HepG2 (cell line): ENCODE results near the gene AANAT. TPM values are rescaled to one million over a fixed set of nuclear protein-coding genes. Genes with fewer than 3 reads are reported as not detected.

Experiments used
- ATAC-seq: fragments of 200-7000 bp; cut with Tn5 transposase; 3 replicates; pipeline ENCODE4 v1.9.1; 2020; ENCODE audit warnings: mild to moderate bottlenecking, moderate library complexity
- BruUV-seq: library from RNA; stranded (reverse); fragments of 400-500 nt; replicated peaks from 2 replicates; lab custom pipeline; 2021; lab: Mats Ljungman, UMichigan
- CTCF ChIA-PET: fragments of 300-600 bp; formaldehyde crosslinking; extraction: SDS; loops from one replicate; lab custom pipeline; 2021; ENCODE audit warnings: low total read pairs, inconsistent platforms, low intra/inter-chr PET ratio; lab: Yijun Ruan, JAX
- POLR2A ChIA-PET: fragments of 350-600 bp; sonication (Branson Sonifier 250); formaldehyde crosslinking; loops from one replicate; lab custom pipeline; 2020; ENCODE audit warnings: antibody characterized with exemption, inconsistent platforms; lab: Yijun Ruan, JAX
- DNase-seq: peaks from one replicate; pipeline ENCODE4 v3.0.0-alpha.2; 2015; ENCODE audit warnings: low spot score
- FAIRE-seq: peaks from 3 replicates; lab custom pipeline; 2011; peaks lifted over from hg19 to GRCh38; lab: Jason Lieb, UNC
- H2AFZ ChIP-seq: one replicate; pipeline ENCODE4 v1.6.1; 2011; ENCODE audit warnings: low read length, inconsistent platforms
- H3K27ac ChIP-seq: fragments of 300-600 bp; 3 replicates; pipeline ENCODE4 v1.8.0; 2011; ENCODE audit warnings: mixed run types, mild to moderate bottlenecking, mixed read lengths, low read length, inconsistent platforms; ENCODE audit not compliant: insufficient read depth; ENCODE audit errors: extremely low read length
- H3K27me3 ChIP-seq, 2 experiments: fragments of 200-600 bp in 1 of 2; 2 replicates in 1 of 2; 3 replicates in 1 of 2; pipeline versions ENCODE4 v1.6.0 to v1.8.0; 2011; ENCODE audit warnings: low read length in 2 of 2, mild to moderate bottlenecking in 2 of 2, moderate library complexity in 2 of 2, inconsistent platforms in 1 of 2; ENCODE audit not compliant: insufficient read depth in 2 of 2, control insufficient read depth in 1 of 2
- H3K36me3 ChIP-seq, 2 experiments: fragments of 200-600 bp in 1 of 2; replicated peaks in 1 of 2; 2 replicates in 1 of 2; 3 replicates in 1 of 2; pipeline versions ENCODE4 v1.5.1 to v1.8.0; 2011; ENCODE audit warnings: low read length in 2 of 2, inconsistent platforms in 1 of 2; ENCODE audit not compliant: insufficient read depth in 2 of 2, control insufficient read depth in 1 of 2
- H3K4me1 ChIP-seq: 2 replicates; pipeline ENCODE4 v1.5.1; 2012; ENCODE audit warnings: low read length, inconsistent platforms; ENCODE audit not compliant: insufficient read depth
- H3K4me2 ChIP-seq: 2 replicates; pipeline ENCODE4 v1.6.0; 2011; ENCODE audit warnings: low read depth, low read length, inconsistent platforms
- H3K4me3 ChIP-seq, 3 experiments: fragments of 200-600 bp in 1 of 3; sonication (generic), shearing (Covaris generic) in 1 of 3; replicated peaks in 1 of 3; 2 replicates each; pipeline ENCODE4 v1.5.1; 2011 to 2016; ENCODE audit warnings: low read length in 3 of 3, inconsistent platforms in 2 of 3, low read depth in 2 of 3, mild to moderate bottlenecking in 2 of 3, control low read depth in 1 of 3, mixed read lengths in 1 of 3; ENCODE audit not compliant: insufficient read depth in 1 of 3
- H3K79me2 ChIP-seq: one replicate; pipeline ENCODE4 v1.6.1; 2011; ENCODE audit warnings: low read length, inconsistent platforms; ENCODE audit not compliant: insufficient read depth
- H3K9ac ChIP-seq: 2 replicates; pipeline ENCODE4 v1.6.0; 2011; ENCODE audit warnings: mild to moderate bottlenecking, low read depth, low read length, inconsistent platforms; ENCODE audit not compliant: insufficient read depth
- H3K9me3 ChIP-seq: 2 replicates; pipeline ENCODE4 v1.5.1; 2012; ENCODE audit warnings: mild to moderate bottlenecking, low read length
- H4K20me1 ChIP-seq: 2 replicates; pipeline ENCODE4 v1.6.0; 2011; ENCODE audit warnings: inconsistent platforms, mild to moderate bottlenecking, low read length, moderate library complexity; ENCODE audit not compliant: insufficient read depth
- GABPA ChIP-seq, 2 experiments: IDR thresholded peaks; 2 replicates each; pipeline ENCODE4 v1.6.1; 2011 to 2016; ENCODE audit warnings: low read depth in 2 of 2, low read length in 1 of 2, missing biosample characterization in 1 of 2, missing genetic modification characterization in 1 of 2
- HMGXB4 ChIP-seq, 2 experiments: sonication (generic) in 1 of 2; formaldehyde crosslinking in 1 of 2; IDR thresholded peaks; 2 replicates each; pipeline versions ENCODE4 v1.4.0 to v1.6.1; 2018 to 2020; ENCODE audit warnings: missing genetic modification reagents in 2 of 2, borderline replicate concordance in 1 of 2, low read depth in 1 of 2, mild to moderate bottlenecking in 1 of 2, missing biosample characterization in 1 of 2
- HNF1B ChIP-seq: sonication (generic); formaldehyde crosslinking; IDR thresholded peaks from 2 replicates; pipeline ENCODE4 v1.5.1; 2020; ENCODE audit warnings: mild to moderate bottlenecking, moderate library complexity, missing genetic modification reagents
- NR0B2 ChIP-seq: sonication (generic); formaldehyde crosslinking; IDR thresholded peaks from 2 replicates; pipeline ENCODE4 v1.4.0; 2020; ENCODE audit warnings: mild to moderate bottlenecking, missing genetic modification reagents
- NR2F1 ChIP-seq, 2 experiments: fragments of 450-650 bp in 1 of 2; formaldehyde crosslinking in 1 of 2; IDR thresholded peaks; 2 replicates each; pipeline versions ENCODE4 v1.5.0 to v1.6.1; 2016 to 2020; ENCODE audit warnings: mild to moderate bottlenecking in 1 of 2, missing compliant biosample characterization in 1 of 2, missing genetic modification reagents in 1 of 2, moderate library complexity in 1 of 2
- NRL ChIP-seq: sonication (generic); formaldehyde crosslinking; IDR thresholded peaks from 2 replicates; pipeline ENCODE4 v1.5.0; 2020; ENCODE audit warnings: missing genetic modification reagents, mild to moderate bottlenecking, moderate library complexity, borderline replicate concordance
- RBM22 ChIP-seq: fragments of 200-400 bp; formaldehyde crosslinking; optimal IDR thresholded peaks from 2 replicates; pipeline ENCODE3; 2017; ENCODE audit warnings: mild to moderate bottlenecking, low read length, moderate library complexity
- SP4 ChIP-seq: sonication (generic); formaldehyde crosslinking; IDR thresholded peaks from 2 replicates; pipeline ENCODE4 v1.8.1; 2023; ENCODE audit warnings: mild to moderate bottlenecking, missing genetic modification reagents
- TEAD3 ChIP-seq: optimal IDR thresholded peaks from 2 replicates; pipeline ENCODE3; 2016; ENCODE audit warnings: borderline replicate concordance
- ZNF501 ChIP-seq: sonication (generic); formaldehyde crosslinking; IDR thresholded peaks from 2 replicates; pipeline ENCODE4 v1.5.1; 2020; ENCODE audit warnings: mild to moderate bottlenecking, moderate library complexity, missing genetic modification reagents
- WGBS: methylation state at CpG from one replicate; pipeline ENCODE4 v1.1.6; 2017; ENCODE audit warnings: low lambda C conversion rate; 5-methylcytosine and 5-hydroxymethylcytosine counted together
- in situ Hi-C: cut with HindIII; loops from 2 replicates; pipeline ENCODE4 v1.10.0; 2017; ENCODE audit warnings: low pct_unique_long_range_greater_than_20kb; ENCODE audit not compliant: extremely low pct_ligation_motif_present
- intact Hi-C: fragments of 100-400 bp; cut with micrococcal nuclease; formaldehyde crosslinking; loops from one replicate; pipeline ENCODE4 v1.10.0; 2022; ENCODE audit not compliant: unreplicated experiment
- polyA plus RNA-seq, 8 experiments: library from polyadenylated mRNA; depleted of rRNA in 3 of 8; stranded (reverse) in 7 of 8; unstranded in 1 of 8; fragments of >200 nt; fragmentation: Illumina TruSeq in 4 of 8; extraction: Trizol in 4 of 8; gene quantifications; 2 replicates each; pipeline versions ENCODE4 v1.2.1 to v1.2.3, GENCODE V29; 2011 to 2016; ENCODE audit warnings: low read depth in 4 of 8, missing spikeins in 1 of 8, mixed read lengths in 1 of 8; ENCODE audit not compliant: insufficient read depth in 1 of 8
- total RNA-seq, 5 experiments: library from RNA; depleted of rRNA; stranded (reverse); fragments of >200 nt; fragmentation: Illumina TruSeq; extraction: Trizol; gene quantifications; 2 replicates each; pipeline ENCODE4 v1.2.3, GENCODE V29; 2016; ENCODE audit warnings: low read depth in 1 of 5

Gene AANAT
- total and polyA plus RNA-seq, 2 of the 13 experiments (the other 11 are each of a cell fraction or from before 2014, with no cell fraction given) = 0.07 TPM; not detected in 1

- DNase-seq = no peak
- Histone ChIP-seq H3K27ac (no peak overlapping the region), H3K9ac (no peak overlapping the region), H3K4me1 (peaks cover 70% of the 10 kb centered on the region), H3K4me3 (no peak overlapping the region), H2AFZ (no peak overlapping the region), H3K27me3 (no peaks in the 10 kb centered on the region; a peak in 1 of 5 replicates), H3K36me3 (0 out of 5 replicates have a peak, but pooled peaks cover 0 to 1% of the 10 kb centered on the region in 2 experiments), H3K4me2 (no peak overlapping the region), H3K79me2 (peaks cover 29% of the 10 kb centered on the region), H3K9me3 (no peaks in the 10 kb centered on the region), H4K20me1 (peaks cover 37% of the 10 kb centered on the region; the same call in 1 of the 2 replicates)
- no TSS peak for BruUV-seq
- FAIRE-seq = no peak
- CTCF ChIA-PET = no interaction called here
- intact Hi-C loops = no loop called here
- WGBS = 79% methylated on average over 6 of the region's 6 CpGs
- TF ChIP-seq GABPA (IDR thresholded peaks at IDR 0.05; ENCODE audit: low read depth, low read length) (no peak), GABPA (CRISPR knock-in tag; IDR thresholded peaks at IDR 0.05; ENCODE audit: low read depth) (no peak), ZNF501 (CRISPR knock-in tag) (peak; percentile 63), HMGXB4 (CRISPR knock-in tag; IDR thresholded peaks at IDR 0.05; ENCODE audit: borderline replicate concordance in 1 of 2, low read depth in 1 of 2) (no peak), HNF1B (CRISPR knock-in tag) (peak; percentile 38; the same call in 1 of the 2 replicates), NRL (CRISPR knock-in tag) (0 out of 2 replicates have a peak, but pooled peaks have one; percentile 15), TEAD3 (CRISPR knock-in tag) (peak; percentile 24), NR2F1 (CRISPR knock-in tag; IDR thresholded peaks at IDR 0.05) (0 out of 4 replicates have a peak, but pooled peaks of 1 of the 2 experiments have one; percentile 21), SP4 (no peak), NR0B2 (CRISPR knock-in tag) (no peak), RBM22 (peak; percentile 6)
- ATAC-seq = no peak
- POLR2A ChIA-PET = interaction anchor here (6.2 to 8.2 kb wide), 2 partner anchors 9 to 20 kb away, joined by 59 to 252 read pairs; no protein-coding TSS in a partner anchor
- in situ Hi-C loops = no loop called here
Measured at GRCh38 chr17:76496464-76496863, 29.1 kb downstream of the AANAT start.
